ENCODE results near the gene ZNF853.

The ZNF853 gene

DNA sequence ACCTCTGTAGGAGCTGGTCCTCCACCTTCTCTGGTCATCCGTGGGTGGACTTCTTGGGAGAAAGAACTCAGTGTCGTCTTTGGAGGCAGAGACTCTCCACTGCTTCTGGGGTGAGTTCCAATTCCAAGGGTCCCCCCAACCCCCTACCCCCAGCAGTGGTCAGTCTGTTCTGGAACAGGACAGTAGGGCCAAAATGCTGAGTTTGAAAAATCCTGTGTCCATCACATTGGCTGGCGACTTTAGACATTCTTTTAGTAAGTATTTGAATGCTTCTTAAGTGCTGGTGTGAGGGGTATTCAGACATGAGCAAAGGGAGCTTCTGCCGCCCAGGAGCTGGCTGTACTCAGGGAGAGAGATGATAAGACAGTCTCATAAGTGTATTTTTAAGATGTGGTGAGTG lies 23.6 kb downstream of the ZNF853 start:
- TF ChIP-seq, protein P1, sequence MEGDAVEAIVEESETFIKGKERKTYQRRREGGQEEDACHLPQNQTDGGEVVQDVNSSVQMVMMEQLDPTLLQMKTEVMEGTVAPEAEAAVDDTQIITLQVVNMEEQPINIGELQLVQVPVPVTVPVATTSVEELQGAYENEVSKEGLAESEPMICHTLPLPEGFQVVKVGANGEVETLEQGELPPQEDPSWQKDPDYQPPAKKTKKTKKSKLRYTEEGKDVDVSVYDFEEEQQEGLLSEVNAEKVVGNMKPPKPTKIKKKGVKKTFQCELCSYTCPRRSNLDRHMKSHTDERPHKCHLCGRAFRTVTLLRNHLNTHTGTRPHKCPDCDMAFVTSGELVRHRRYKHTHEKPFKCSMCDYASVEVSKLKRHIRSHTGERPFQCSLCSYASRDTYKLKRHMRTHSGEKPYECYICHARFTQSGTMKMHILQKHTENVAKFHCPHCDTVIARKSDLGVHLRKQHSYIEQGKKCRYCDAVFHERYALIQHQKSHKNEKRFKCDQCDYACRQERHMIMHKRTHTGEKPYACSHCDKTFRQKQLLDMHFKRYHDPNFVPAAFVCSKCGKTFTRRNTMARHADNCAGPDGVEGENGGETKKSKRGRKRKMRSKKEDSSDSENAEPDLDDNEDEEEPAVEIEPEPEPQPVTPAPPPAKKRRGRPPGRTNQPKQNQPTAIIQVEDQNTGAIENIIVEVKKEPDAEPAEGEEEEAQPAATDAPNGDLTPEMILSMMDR (IDR thresholded peaks at IDR 0.05; ENCODE audit: control insufficient read depth, extremely low read depth, insufficient read depth) = no peak
- DNase-seq (ENCODE audit: low read depth) = no peak
- no peak overlapping the region for H3K4me3 ChIP-seq (ENCODE audit: low read depth, low read length)

DNA sequence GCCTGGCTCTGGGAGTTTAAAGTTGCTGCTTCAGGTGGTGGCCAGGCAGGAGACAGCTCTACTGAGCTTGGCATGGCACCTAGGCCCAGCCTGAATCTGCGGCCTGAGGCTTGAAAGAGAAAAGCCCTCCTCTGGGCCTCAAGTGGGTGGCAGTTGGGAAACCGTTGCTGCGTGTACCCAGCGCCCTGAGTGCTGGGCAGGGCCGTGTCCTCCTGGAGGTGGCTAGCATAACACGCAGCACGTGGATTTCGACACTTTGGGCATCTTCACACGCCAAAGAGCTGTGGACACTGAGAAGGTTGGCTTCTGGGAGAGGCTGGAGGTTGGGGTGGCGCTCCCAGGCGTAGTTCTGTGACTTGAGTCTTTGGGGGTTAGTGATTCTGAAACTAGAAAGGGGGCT lies 24.2 kb downstream of the ZNF853 start:
- no peak overlapping the region for H3K4me3 ChIP-seq (ENCODE audit: low read depth, low read length)

DNA sequence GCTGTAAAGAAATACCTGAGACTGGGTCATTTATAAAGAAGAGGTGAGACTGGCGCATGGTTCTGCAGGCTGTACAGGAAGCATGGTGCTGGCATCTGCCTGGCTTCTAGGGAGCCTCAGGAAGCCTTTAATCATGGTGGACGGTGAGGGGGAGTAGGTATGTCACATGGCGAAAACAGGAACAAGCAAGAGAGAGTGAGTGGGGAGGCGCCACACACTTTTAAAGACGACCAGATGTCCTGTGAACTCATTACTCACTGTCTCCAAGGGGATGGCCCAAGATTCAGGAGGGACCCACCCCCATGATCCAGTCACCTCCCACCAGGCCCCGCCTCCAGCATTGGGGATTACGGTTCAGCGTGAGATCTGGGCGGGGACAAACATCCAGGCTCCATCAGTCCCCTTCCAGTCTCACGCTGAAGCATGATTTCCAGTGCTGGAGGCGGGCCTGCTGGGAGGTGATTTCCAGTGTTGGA lies 24.9 kb downstream of the ZNF853 start:
- TF ChIP-seq, protein P1 (IDR thresholded peaks at IDR 0.05; ENCODE audit: control insufficient read depth, extremely low read depth, insufficient read depth) = no peak
- DNase-seq (ENCODE audit: low read depth) = no peak
- H3K4me3 ChIP-seq (ENCODE audit: low read depth, low read length) = no peak overlapping the region

More for the DNA sequence above, 24.2 kb downstream of the ZNF853 start:
- DNase-seq (ENCODE audit: low read depth) = no peak
- TF ChIP-seq, protein P1 (IDR thresholded peaks at IDR 0.05; ENCODE audit: control insufficient read depth, extremely low read depth, insufficient read depth) = no peak

DNA sequence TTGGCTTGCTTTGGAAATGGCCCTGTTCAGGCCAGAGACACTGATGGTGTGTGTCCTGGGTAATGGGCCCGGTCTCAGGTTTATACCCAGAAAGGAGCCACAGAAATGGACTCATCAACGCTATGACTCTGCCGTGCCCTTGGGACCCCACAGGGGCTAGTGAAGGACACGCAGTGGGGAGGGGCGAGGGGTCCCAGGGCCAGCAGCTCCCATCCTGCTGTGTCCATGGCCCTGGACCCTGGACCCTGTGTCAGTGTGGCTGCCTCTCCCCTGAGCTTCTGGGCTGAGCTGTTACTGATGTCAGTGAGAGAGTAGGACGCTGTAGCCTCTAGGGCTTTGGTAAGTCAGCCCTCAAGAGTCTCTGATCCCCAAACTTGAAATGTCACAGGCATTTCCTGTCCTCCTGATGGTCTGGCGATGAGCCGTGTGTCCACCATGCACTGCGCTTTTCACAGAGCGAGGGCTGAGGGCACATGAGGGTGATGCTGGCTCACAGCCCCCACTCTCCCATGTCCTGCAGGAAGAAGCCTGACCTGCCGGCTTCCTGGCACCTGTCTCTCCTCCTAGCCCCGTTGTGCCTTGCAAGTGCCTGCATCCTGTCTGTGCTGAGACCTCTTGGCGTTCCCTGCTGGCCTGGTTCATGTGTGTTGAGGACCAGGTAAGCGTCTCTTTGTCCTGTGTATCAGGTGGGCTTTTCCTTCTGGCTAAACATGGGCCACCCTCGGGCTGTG lies 26.1 kb downstream of the ZNF853 start:
- TF ChIP-seq, protein P1 (IDR thresholded peaks at IDR 0.05; ENCODE audit: control insufficient read depth, extremely low read depth, insufficient read depth) = no peak
- DNase-seq (ENCODE audit: low read depth) = no peak

DNA sequence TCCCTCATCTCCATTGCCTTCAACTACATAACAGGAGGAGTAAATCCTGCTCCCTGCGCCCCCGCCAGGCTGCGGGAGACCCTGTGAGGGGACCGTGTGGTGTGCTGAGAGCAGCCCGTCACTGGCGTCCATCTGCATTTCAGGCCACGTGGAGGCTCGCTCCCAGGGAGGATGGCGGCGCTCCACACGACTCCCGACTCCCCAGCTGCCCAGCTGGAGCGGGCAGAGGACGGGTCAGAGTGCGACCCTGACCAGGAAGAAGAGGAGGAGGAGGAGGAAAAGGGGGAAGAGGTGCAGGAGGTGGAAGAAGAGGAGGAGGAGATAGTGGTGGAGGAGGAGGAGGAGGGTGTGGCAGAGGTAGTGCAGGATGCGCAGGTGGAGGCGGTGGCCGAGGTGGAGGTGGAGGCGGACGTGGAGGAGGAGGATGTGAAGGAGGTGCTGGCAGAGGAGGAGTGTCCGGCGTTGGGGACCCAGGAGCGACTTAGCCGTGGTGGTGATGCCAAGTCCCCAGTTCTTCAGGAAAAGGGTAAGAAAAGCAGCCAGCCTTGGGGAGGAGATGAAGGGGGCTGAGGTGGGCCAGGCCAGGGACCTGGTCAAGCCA lies 26.9 kb downstream of the ZNF853 start:
- TF ChIP-seq, protein P1 (IDR thresholded peaks at IDR 0.05; ENCODE audit: control insufficient read depth, extremely low read depth, insufficient read depth) = no peak
- H3K4me3 ChIP-seq (ENCODE audit: low read depth, low read length) = no peak overlapping the region
- DNase-seq (ENCODE audit: low read depth) = no peak

More for the DNA sequence above, 26.1 kb downstream of the ZNF853 start:
- no peak overlapping the region for H3K4me3 ChIP-seq (ENCODE audit: low read depth, low read length)

DNA sequence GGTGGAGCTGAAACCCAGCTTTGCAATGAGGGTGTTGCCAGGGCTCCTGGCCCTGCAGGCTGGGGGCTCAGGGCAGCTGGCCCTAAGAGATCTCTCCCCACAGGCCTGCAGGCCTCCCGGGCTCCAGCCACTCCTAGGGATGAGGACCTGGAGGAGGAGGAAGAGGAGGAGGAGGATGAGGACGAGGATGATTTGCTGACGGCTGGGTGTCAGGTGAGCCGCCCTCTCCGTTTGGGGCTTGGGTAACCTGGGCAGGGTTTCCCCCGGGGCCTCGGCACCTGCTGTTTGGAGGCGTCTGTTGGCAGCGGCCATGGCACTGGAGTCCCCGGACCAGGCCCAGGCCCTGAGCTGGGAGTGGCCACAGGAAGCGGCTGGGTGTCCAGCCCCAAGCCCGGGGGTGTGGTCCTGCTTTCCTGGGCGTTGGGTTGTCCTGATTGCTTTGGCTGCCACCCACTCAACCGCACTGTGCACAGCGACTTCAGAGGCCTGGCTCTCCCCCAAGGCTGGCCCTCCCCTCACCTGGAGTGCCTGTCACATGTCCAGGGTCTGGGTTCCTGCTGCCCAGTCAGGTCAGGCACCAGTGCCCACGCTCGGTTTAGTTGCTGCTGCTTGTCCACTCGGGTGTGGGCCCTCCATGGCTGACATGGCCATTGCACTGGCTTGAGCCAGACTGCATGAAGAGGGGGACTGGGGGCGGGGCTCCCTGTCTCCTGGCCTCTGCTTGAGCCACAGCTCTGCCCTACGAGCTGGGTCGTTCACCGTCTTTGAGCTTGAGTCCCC lies 27.6 kb downstream of the ZNF853 start:
- DNase-seq (ENCODE audit: low read depth) = no peak
- TF ChIP-seq, protein P1 (IDR thresholded peaks at IDR 0.05; ENCODE audit: control insufficient read depth, extremely low read depth, insufficient read depth) = no peak
- H3K4me3 ChIP-seq (ENCODE audit: low read depth, low read length) = no peak overlapping the region
